CD14-positive monocyte (primary cell): ENCODE data around the gene YWHAB. TPM values are rescaled to one million over a fixed set of nuclear protein-coding genes. Genes with fewer than 3 reads are reported as not detected.
A peak's percentile ranks its signal among the peaks of the same experiment; 100 is the strongest.

ENCODE experiments used
- DNase-seq, 3 donors: peaks; one replicate each; pipeline ENCODE4 v3.0.0-alpha.2; 2011 to 2022
- H2AFZ ChIP-seq: 2 replicates; pipeline ENCODE4 v1.6.0; 2012; ENCODE audit warnings: mild to moderate bottlenecking, low read depth, low read length, inconsistent platforms; ENCODE audit not compliant: insufficient read depth, poor library complexity, severe bottlenecking
- H3K27ac ChIP-seq, 2 donors: 1 replicate in 1 of 2; 2 replicates in 1 of 2; pipeline ENCODE4 v1.5.1; 2012 to 2013; ENCODE audit warnings: low read length in 2 of 2, control low read depth in 1 of 2, inconsistent platforms in 1 of 2, low read depth in 1 of 2, mild to moderate bottlenecking in 1 of 2
- H3K27me3 ChIP-seq, 2 donors: one replicate each; pipeline versions ENCODE4 v1.6.0 to v1.6.1; 2011 to 2013; ENCODE audit warnings: low read length in 2 of 2; ENCODE audit not compliant: control insufficient read depth in 2 of 2, insufficient read depth in 2 of 2
- H3K36me3 ChIP-seq, 2 donors: replicated peaks in 1 of 2; 1 replicate in 1 of 2; 2 replicates in 1 of 2; pipeline versions ENCODE4 v1.5.1 to v1.6.1; 2012 to 2013; ENCODE audit warnings: low read length in 2 of 2, control low read depth in 1 of 2, inconsistent platforms in 1 of 2, mild to moderate bottlenecking in 1 of 2; ENCODE audit not compliant: insufficient read depth in 2 of 2, control insufficient read depth in 1 of 2
- H3K4me1 ChIP-seq, 2 donors: 1 replicate in 1 of 2; 2 replicates in 1 of 2; pipeline versions ENCODE4 v1.5.1 to v1.6.1; 2012 to 2013; ENCODE audit warnings: low read length in 2 of 2, control low read depth in 1 of 2, inconsistent platforms in 1 of 2, mild to moderate bottlenecking in 1 of 2, moderate library complexity in 1 of 2; ENCODE audit not compliant: insufficient read depth in 2 of 2, control insufficient read depth in 1 of 2
- H3K4me2 ChIP-seq: replicated peaks from 2 replicates; pipeline ENCODE3; 2012; ENCODE audit warnings: low read length, moderate library complexity, mild to moderate bottlenecking; ENCODE audit not compliant: poor library complexity, severe bottlenecking; ENCODE audit errors: extremely low read depth
- H3K4me3 ChIP-seq, 3 experiments: fragments of 200-600 bp in 1 of 3; sonication (generic) in 1 of 3; replicated peaks in 1 of 3; 1 replicate in 2 of 3; 2 replicates in 1 of 3; pipeline ENCODE4 v1.5.1; 2011 to 2013; ENCODE audit warnings: low read length in 3 of 3, mild to moderate bottlenecking in 3 of 3, control low read depth in 2 of 3, low read depth in 2 of 3, inconsistent platforms in 1 of 3, moderate library complexity in 1 of 3
- H3K79me2 ChIP-seq: 2 replicates; pipeline ENCODE4 v1.6.0; 2012; ENCODE audit warnings: mild to moderate bottlenecking, control low read depth, inconsistent platforms, low read length, moderate library complexity; ENCODE audit not compliant: insufficient read depth
- H3K9ac ChIP-seq: 2 replicates; pipeline ENCODE4 v1.6.0; 2017; ENCODE audit warnings: low read length, mild to moderate bottlenecking; ENCODE audit not compliant: insufficient read depth, poor library complexity, severe bottlenecking
- H3K9me3 ChIP-seq, 2 donors: replicated peaks in 1 of 2; 1 replicate in 1 of 2; 2 replicates in 1 of 2; pipeline versions ENCODE4 v1.5.1 to v1.6.1; 2012 to 2013; ENCODE audit warnings: low read length in 2 of 2, control low read depth in 1 of 2; ENCODE audit not compliant: control insufficient read depth in 1 of 2, insufficient read depth in 1 of 2
- H4K20me1 ChIP-seq: 2 replicates; pipeline ENCODE4 v1.6.0; 2012; ENCODE audit warnings: mild to moderate bottlenecking, low read length, control low read depth, moderate library complexity; ENCODE audit not compliant: insufficient read depth
- H3K27ac Mint-ChIP-seq, 7 donors: one replicate each; pipeline ENCODE4 v1.8.0; 2020; ENCODE audit warnings: mild to moderate bottlenecking in 7 of 7, mixed read lengths in 7 of 7, moderate library complexity in 6 of 7, inconsistent platforms in 2 of 7
- H3K27me3 Mint-ChIP-seq, 3 donors: one replicate each; pipeline ENCODE4 v1.8.0; 2021 to 2022; ENCODE audit warnings: low read depth in 3 of 3, mild to moderate bottlenecking in 3 of 3, mixed read lengths in 3 of 3, moderate library complexity in 3 of 3, inconsistent platforms in 1 of 3
- H3K36me3 Mint-ChIP-seq, 2 donors: one replicate each; pipeline ENCODE4 v1.8.0; 2020; ENCODE audit warnings: mixed read lengths in 2 of 2, inconsistent platforms in 1 of 2, mild to moderate bottlenecking in 1 of 2
- H3K4me1 Mint-ChIP-seq: one replicate; pipeline ENCODE4 v1.8.0; 2020; ENCODE audit warnings: mild to moderate bottlenecking, mixed read lengths
- H3K4me3 Mint-ChIP-seq, 2 donors: one replicate each; pipeline ENCODE4 v1.8.0; 2020; ENCODE audit warnings: mild to moderate bottlenecking in 2 of 2, mixed read lengths in 2 of 2, moderate library complexity in 1 of 2
- H3K9me3 Mint-ChIP-seq, 7 donors: one replicate each; pipeline ENCODE4 v1.8.0; 2020 to 2022; ENCODE audit warnings: mixed read lengths in 7 of 7, mild to moderate bottlenecking in 6 of 7, moderate library complexity in 6 of 7, inconsistent platforms in 2 of 7
- WGBS: methylation state at CpG from one replicate; pipeline ENCODE4 v1.1.5; 2013; ENCODE audit warnings: missing lambda C conversion rate; ENCODE audit not compliant: insufficient coverage; 5-methylcytosine and 5-hydroxymethylcytosine counted together
- intact Hi-C, 2 donors: fragments of 100-400 bp; cut with micrococcal nuclease; formaldehyde crosslinking; loops; one replicate each; pipeline versions ENCODE4 v1.15.0 to v1.15.1; 2023
- polyA plus RNA-seq, 3 donors: library from polyadenylated mRNA; depleted of rRNA in 1 of 3; unstranded in 2 of 3; stranded (reverse) in 1 of 3; fragments of 300-500 nt in 2 of 3; fragments of >200 nt in 1 of 3; fragmentation: Illumina TruSeq in 2 of 3; gene quantifications; 1 replicate in 2 of 3; 2 replicates in 1 of 3; pipeline ENCODE4 v1.2.3, GENCODE V29; 2012 to 2021
- TF ChIP-seq, protein P1 (sequence below): fragments of 200-600 bp; IDR thresholded peaks from one replicate; pipeline ENCODE4 v1.8.0; 2022; ENCODE audit warnings: antibody characterized with exemption, mild to moderate bottlenecking

Gene YWHAB
- polyA plus RNA-seq, 3 donors: 126 to 654 (median 504) TPM

DNA sequence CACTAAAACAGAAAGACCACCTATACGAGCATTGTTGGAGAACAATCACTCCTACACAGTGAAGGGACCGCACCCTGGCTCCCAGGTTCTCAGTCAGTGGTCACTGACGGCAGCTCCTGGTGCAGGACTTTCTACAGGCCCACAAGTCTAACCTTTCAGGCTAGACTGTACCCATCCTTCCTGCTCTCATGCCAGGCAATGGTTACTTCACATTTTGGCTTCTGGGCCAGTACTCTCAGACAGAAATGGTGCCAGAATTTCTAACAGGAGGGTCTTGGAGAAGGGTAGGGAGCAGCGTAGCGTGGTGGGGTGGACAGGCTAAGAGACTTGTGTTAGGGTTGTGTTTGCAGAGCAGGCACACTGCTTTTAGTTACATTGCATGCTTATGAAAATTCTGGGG is 62.6 kb downstream of the YWHAB start:
- no peak overlapping the region for H3K4me2 ChIP-seq
- no peak overlapping the region for H2AFZ ChIP-seq
- no peak overlapping the region for H3K9ac ChIP-seq
- peaks cover 74 to 81% of the 10 kb centered on the region in 2 donors for H3K36me3 Mint-ChIP-seq
- TF ChIP-seq, protein P1, sequence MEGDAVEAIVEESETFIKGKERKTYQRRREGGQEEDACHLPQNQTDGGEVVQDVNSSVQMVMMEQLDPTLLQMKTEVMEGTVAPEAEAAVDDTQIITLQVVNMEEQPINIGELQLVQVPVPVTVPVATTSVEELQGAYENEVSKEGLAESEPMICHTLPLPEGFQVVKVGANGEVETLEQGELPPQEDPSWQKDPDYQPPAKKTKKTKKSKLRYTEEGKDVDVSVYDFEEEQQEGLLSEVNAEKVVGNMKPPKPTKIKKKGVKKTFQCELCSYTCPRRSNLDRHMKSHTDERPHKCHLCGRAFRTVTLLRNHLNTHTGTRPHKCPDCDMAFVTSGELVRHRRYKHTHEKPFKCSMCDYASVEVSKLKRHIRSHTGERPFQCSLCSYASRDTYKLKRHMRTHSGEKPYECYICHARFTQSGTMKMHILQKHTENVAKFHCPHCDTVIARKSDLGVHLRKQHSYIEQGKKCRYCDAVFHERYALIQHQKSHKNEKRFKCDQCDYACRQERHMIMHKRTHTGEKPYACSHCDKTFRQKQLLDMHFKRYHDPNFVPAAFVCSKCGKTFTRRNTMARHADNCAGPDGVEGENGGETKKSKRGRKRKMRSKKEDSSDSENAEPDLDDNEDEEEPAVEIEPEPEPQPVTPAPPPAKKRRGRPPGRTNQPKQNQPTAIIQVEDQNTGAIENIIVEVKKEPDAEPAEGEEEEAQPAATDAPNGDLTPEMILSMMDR: no peak
- 100% methylated on average over 4 of the region's 5 CpGs for WGBS
- no peak overlapping the region for H3K4me3 ChIP-seq
- H3K9me3 ChIP-seq: no peaks in the 10 kb centered on the region
- H3K36me3 ChIP-seq: peaks cover 71 to 93% of the 10 kb centered on the region in 2 donors
- H3K4me1 Mint-ChIP-seq: peaks cover 20% of the 10 kb centered on the region
- intact Hi-C loops: no loop called here
- no peak overlapping the region for H3K4me3 Mint-ChIP-seq
- DNase-seq: no peak
- H3K27me3 ChIP-seq: no peaks in the 10 kb centered on the region
- peaks cover 0 to 2% (median 0%) of the 10 kb centered on the region in 3 donors for H3K27me3 Mint-ChIP-seq
- H4K20me1 ChIP-seq: no peaks in the 10 kb centered on the region
- H3K27ac Mint-ChIP-seq: peak overlapping the region in 4 of 7 donors; percentile 18 to 58 (median 40)
- H3K9me3 Mint-ChIP-seq: no peaks in the 10 kb centered on the region
- H3K27ac ChIP-seq: peak overlapping the region in 1 of 2 donors; percentile 28
- no peaks in the 10 kb centered on the region for H3K79me2 ChIP-seq
- peaks cover 8 to 9% of the 10 kb centered on the region in 2 donors for H3K4me1 ChIP-seq

DNA sequence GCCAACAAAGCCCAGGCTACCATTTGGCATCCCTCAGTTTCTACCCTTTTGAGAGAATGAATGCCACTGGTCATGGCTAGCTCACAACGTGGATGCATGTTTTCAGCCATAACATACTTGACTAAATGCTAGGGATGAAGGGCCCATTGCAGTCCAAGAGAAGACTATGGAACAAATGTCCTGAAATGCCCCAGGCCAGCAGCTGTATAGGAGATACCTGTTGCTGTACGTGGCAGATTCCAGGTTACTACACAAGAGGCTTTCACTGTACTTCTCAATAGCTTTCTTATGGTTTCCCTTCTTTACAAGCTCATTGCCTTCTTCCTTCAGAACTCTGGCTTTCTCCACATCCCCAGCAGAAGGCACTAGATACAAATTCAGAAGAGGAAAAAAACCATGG is 63.0 kb downstream of the YWHAB start:
- Mint-ChIP-seq H3K36me3 (peaks cover 74 to 81% of the 10 kb centered on the region in 2 donors), H3K27me3 (peaks cover 0 to 2% (median 0%) of the 10 kb centered on the region in 3 donors), H3K4me3 (no peak overlapping the region), H3K9me3 (no peaks in the 10 kb centered on the region), H3K27ac (peak overlapping the region in 1 of 7 donors; percentile 45), H3K4me1 (peaks cover 22% of the 10 kb centered on the region)
- Histone ChIP-seq H3K9ac (no peak overlapping the region), H3K4me3 (no peak overlapping the region), H3K4me2 (no peak overlapping the region), H3K9me3 (no peaks in the 10 kb centered on the region), H3K36me3 (peaks cover 68 to 93% of the 10 kb centered on the region in 2 donors), H3K79me2 (no peaks in the 10 kb centered on the region), H3K27me3 (no peaks in the 10 kb centered on the region), H3K4me1 (peaks cover 8 to 9% of the 10 kb centered on the region in 2 donors), H2AFZ (no peak overlapping the region), H3K27ac (peak overlapping the region in 1 of 2 donors; percentile 28), H4K20me1 (no peaks in the 10 kb centered on the region)
- 89% methylated on average over 1 of the region's 2 CpGs for WGBS
- TF ChIP-seq, protein P1: no peak
- intact Hi-C loops: no loop called here
- DNase-seq: no peak
